T follicular helper cell (primary cell): ENCODE data around the gene MICA.
"Not testable (repeated sequence)": the region's sequence is repeated elsewhere in the genome, so short reads cannot be mapped to it uniquely, and the experiment has no call there.

ENCODE experiments used
- DNase-seq: peaks from one replicate; pipeline ENCODE4 v3.0.0-alpha.2; 2020; ENCODE audit warnings: low read depth
- total RNA-seq, 2 experiments: gene quantifications; one replicate each; lab custom pipeline; 2026; lab: John Stamatoyannopoulos, UW

Gene MICA
- 8.4 to 21.7 reads per million in 2 experiments for total RNA-seq

DNA sequence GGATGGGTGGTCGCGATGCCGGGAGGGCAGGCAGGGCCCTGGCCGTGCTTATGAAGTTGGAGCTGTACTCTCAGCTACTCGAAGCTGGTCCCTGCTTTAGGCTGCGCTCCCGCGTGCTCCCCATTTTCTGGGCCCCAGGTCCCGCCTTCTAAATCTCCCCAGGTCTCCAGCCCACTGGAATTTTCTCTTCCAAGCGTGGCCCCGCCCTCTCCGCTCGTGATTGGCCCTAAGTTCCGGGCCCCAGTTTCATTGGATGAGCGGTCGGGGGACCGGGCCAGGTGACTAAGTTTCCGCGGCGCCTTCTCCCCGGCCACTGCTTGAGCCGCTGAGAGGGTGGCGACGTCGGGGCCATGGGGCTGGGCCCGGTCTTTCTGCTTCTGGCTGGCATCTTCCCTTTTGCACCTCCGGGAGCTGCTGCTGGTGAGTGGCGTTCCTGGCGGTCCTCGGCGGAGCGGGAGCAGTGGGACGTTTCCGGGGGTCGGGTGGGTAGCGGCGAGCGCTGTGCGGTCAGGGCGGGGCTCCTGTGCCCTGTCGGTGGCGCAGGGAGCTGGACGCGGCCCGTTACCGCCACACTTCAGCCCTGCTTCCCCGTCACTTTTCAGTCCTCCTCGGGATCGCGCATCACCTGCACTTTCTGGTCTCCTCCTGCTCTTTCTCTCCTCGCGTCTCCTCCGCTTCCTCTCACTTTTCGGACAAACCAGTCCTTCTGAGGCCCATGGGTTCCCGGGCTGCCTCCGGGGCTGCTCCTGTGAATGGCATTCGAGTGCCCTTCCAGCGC is at the start of gene MICA:
MICA (plus strand) TSS at position 313 of the 778 bp plus-strand sequence; CDS start at position 351, 38 bp downstream.
- DNase-seq = peak; percentile 56

DNA sequence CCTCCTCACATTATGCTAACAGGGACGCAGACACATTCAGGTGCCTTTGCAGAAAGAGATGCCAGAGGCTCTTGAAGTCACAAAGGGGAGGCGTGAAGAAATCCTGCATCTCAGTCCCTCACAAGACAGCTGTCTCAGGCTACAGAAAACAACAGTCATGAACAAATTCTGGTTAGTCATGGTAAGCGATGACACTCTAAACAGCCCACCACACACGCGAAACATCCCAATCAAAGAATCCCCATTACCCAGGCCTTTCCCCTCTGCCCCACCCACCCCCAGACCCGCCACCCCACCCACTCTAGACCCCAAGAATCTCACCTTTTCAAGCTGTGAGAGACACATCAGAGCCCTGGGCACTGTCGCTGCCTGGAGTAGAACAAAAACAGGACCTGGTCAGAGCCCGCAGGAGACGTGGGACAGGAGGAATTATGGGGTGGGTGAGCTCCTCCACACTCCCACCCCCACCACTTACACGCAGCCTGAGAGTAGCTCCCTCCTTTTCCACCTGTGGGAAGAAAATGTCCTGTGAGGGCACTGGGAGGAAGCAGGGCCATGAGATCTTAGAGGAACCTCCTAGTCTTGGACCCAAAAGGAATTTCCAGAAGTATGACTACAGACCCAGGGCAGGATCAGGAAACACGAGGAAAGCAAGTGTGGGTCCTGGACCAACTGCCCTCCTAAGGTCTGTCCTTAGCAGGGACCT is 49.1 kb upstream of the MICA start:
- no peak for DNase-seq

GRCh38 chr6:31354864-31355582 is 48.4 kb upstream of the MICA start:
- no peak for DNase-seq

- DNase-seq = no peak
Measured at GRCh38 chr6:31355583-31355948, 47.8 kb upstream of the MICA start.

DNA sequence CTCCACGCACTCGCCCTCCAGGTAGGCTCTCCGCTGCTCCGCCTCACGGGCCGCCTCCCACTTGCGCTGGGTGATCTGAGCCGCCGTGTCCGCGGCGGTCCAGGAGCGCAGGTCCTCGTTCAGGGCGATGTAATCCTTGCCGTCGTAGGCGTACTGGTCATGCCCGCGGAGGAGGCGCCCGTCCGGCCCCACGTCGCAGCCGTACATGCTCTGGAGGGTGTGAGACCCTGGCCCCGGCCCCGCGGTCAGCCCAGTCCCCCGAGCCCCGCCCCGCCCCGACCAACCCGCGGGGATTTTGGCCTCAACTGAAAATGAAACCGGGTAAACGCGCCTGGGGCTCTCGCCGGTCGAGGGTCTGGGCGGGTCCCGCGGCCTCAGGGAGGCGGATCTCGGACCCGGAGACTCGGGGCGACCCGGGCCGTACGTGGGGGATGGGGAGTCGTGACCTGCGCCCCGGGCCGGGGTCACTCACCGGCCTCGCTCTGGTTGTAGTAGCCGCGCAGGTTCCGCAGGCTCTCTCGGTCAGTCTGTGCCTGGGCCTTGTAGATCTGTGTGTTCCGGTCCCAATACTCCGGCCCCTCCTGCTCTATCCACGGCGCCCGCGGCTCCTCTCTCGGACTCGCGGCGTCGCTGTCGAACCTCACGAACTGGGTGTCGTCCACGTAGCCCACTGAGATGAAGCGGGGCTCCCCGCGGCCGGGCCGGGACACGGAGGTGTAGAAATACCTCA is 47.0 kb upstream of the MICA start:
- DNase-seq = no peak

- DNase-seq = peak; percentile 97
Measured at GRCh38 chr6:31356946-31357466, 46.4 kb upstream of the MICA start, which contains the start of gene HLA-B. HLA-B (minus strand) TSS chr6:31357179; CDS start chr6:31357158, 21 bp downstream.

GRCh38 chr6:31357886-31358285 is 45.5 kb upstream of the MICA start:
- no peak for DNase-seq

- DNase-seq = no peak
Measured at GRCh38 chr6:31358302-31358701, 45.1 kb upstream of the MICA start.

GRCh38 chr6:31359581-31359980 is 43.8 kb upstream of the MICA start:
- no peak for DNase-seq

GRCh38 chr6:31362751-31363150 is 40.6 kb upstream of the MICA start:
- no peak for DNase-seq

DNA sequence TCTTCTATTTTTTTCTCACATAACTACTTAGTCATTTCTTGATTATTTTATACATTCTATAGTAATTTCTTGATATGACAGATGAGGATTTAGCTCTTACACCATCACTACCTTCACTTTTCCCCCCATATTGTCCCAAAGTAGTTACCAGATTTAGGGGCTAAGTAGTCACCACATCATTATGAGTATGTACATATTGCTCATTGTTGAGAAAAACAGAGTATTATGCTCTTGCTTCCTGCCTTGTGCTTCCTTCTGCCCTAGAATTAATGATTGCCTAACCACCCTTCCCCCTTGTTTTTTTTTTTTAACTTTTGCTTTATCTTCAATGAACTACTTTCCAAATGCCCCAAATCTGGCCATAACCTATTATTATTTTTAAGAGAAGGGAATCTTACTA is 39.6 kb upstream of the MICA start:
- no peak for DNase-seq

- no peak for DNase-seq
Measured at GRCh38 chr6:31365864-31366263, 37.5 kb upstream of the MICA start.

GRCh38 chr6:31366693-31367470 is 36.5 kb upstream of the MICA start:
- peak; percentile 87 for DNase-seq

- DNase-seq = no peak
Measured at GRCh38 chr6:31368461-31368860, 34.9 kb upstream of the MICA start.

- DNase-seq = not testable (repeated sequence)
Measured at GRCh38 chr6:31374118-31374517, 29.3 kb upstream of the MICA start.

DNA sequence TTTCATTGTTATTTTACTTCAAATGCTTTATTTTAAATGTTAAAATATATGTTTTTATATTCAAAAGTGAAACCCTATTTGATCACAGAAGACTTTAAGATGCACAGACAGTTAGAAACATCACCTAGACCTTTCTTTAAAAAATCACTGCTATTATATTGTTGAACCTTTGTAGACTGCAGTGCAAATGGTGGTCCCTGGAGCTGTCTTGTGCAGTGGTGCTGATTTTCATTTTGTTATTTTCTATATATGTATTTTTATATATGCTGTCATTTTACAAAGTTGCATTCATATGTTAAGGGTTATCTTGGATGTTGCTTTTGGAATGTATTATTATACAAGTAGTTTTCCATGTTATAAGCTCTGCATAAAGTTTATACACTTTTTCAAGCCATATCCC is 27.7 kb upstream of the MICA start:
- DNase-seq = no peak

GRCh38 chr6:31377029-31377428 is 26.4 kb upstream of the MICA start:
- no peak for DNase-seq

- no peak for DNase-seq
Measured at GRCh38 chr6:31378062-31378720, 25.2 kb upstream of the MICA start.

- no peak for DNase-seq
Measured at GRCh38 chr6:31378721-31379103, 24.7 kb upstream of the MICA start.

- DNase-seq = no peak
Measured at GRCh38 chr6:31379850-31380249, 23.5 kb upstream of the MICA start.
